ENCODE results near the gene WFIKKN2. TPM values are rescaled to one million over a fixed set of nuclear protein-coding genes. Genes with fewer than 3 reads are reported as not detected.

Gene WFIKKN2
- total RNA-seq, 1 experiment from 2014 or later, result not detected

- ChIA-PET POLR2A (ENCODE audit: low non-redundant PET) (no interaction called here), CTCF (no interaction called here)
- no TSS peak for BruUV-seq (replicated peaks)
- intact Hi-C loops (cut with micrococcal nuclease; ENCODE audit: unreplicated experiment), result no loop called here
- H3K4me1 ChIP-seq (ENCODE audit: insufficient read depth, low read length, poor library complexity, severe bottlenecking), result no peaks in the 10 kb centered on the region
- no peaks in the 10 kb centered on the region for H3K27me3 ChIP-seq (replicated peaks; ENCODE audit: insufficient read depth, low read depth, low read length, poor library complexity)
- no peak overlapping the region for H3K4me3 ChIP-seq (ENCODE audit: low read depth, low read length, poor library complexity, severe bottlenecking)
- TF ChIP-seq EZH2 (IDR thresholded peaks at IDR 0.05; ENCODE audit: borderline replicate concordance, low read depth, low read length, poor library complexity, severe bottlenecking), result no peak
- TF ChIP-seq CTCF (conservative IDR thresholded peaks at IDR 0.05; ENCODE audit: low read depth, low read length), result no peak
- H3K27ac ChIP-seq (ENCODE audit: low read depth, low read length, poor library complexity, severe bottlenecking), result no peak overlapping the region
- no peaks in the 10 kb centered on the region for H3K36me3 ChIP-seq (ENCODE audit: insufficient read depth, low read length, poor library complexity, severe bottlenecking)
- DNase-seq (ENCODE audit: low spot score), result no peak
- H3K9me3 ChIP-seq (ENCODE audit: low read depth, low read length, poor library complexity, severe bottlenecking), result no peaks in the 10 kb centered on the region
Observed at GRCh38 chr17:50832864-50833381, 2.5 kb upstream of the WFIKKN2 start.

GRCh38 chr17:50833510-50834428 is 1.6 kb upstream of the WFIKKN2 start:
- intact Hi-C loops (cut with micrococcal nuclease; ENCODE audit: unreplicated experiment), result no loop called here
- no peaks in the 10 kb centered on the region for H3K27me3 ChIP-seq (replicated peaks; ENCODE audit: insufficient read depth, low read depth, low read length, poor library complexity)
- H3K36me3 ChIP-seq (ENCODE audit: insufficient read depth, low read length, poor library complexity, severe bottlenecking), result no peaks in the 10 kb centered on the region
- no peak for TF ChIP-seq CTCF (conservative IDR thresholded peaks at IDR 0.05; ENCODE audit: low read depth, low read length)
- no peak for TF ChIP-seq EZH2 (IDR thresholded peaks at IDR 0.05; ENCODE audit: borderline replicate concordance, low read depth, low read length, poor library complexity, severe bottlenecking)
- ChIA-PET POLR2A (ENCODE audit: low non-redundant PET) (no interaction called here), CTCF (no interaction called here)
- no TSS peak for BruUV-seq (replicated peaks)
- no peaks in the 10 kb centered on the region for H3K4me1 ChIP-seq (ENCODE audit: insufficient read depth, low read length, poor library complexity, severe bottlenecking)
- DNase-seq (ENCODE audit: low spot score), result no peak
- no peak overlapping the region for H3K4me3 ChIP-seq (ENCODE audit: low read depth, low read length, poor library complexity, severe bottlenecking)
- H3K27ac ChIP-seq (ENCODE audit: low read depth, low read length, poor library complexity, severe bottlenecking), result no peak overlapping the region
- H3K9me3 ChIP-seq (ENCODE audit: low read depth, low read length, poor library complexity, severe bottlenecking), result no peaks in the 10 kb centered on the region

GRCh38 chr17:50834429-50835300 is 721 bp upstream of the WFIKKN2 start:
- no peaks in the 10 kb centered on the region for H3K4me1 ChIP-seq (ENCODE audit: insufficient read depth, low read length, poor library complexity, severe bottlenecking)

More at GRCh38 chr17:50834429-50835300, 721 bp upstream of the WFIKKN2 start:
- ChIA-PET POLR2A (ENCODE audit: low non-redundant PET) (interaction anchor here (0.6 kb wide), 2 partner anchors 32 to 1081 kb away, joined by 5 to 13 read pairs; partner anchors contain the start of gene TOB1), CTCF (interaction anchor here (0.6 kb wide), 1 partner anchor 287 kb away, joined by 3 read pairs; no protein-coding TSS in a partner anchor)
- no peaks in the 10 kb centered on the region for H3K36me3 ChIP-seq (ENCODE audit: insufficient read depth, low read length, poor library complexity, severe bottlenecking)
- no peak overlapping the region for H3K4me3 ChIP-seq (ENCODE audit: low read depth, low read length, poor library complexity, severe bottlenecking)
- H3K27ac ChIP-seq (ENCODE audit: low read depth, low read length, poor library complexity, severe bottlenecking), result no peak overlapping the region
- H3K27me3 ChIP-seq (replicated peaks; ENCODE audit: insufficient read depth, low read depth, low read length, poor library complexity), result no peaks in the 10 kb centered on the region
- H3K9me3 ChIP-seq (ENCODE audit: low read depth, low read length, poor library complexity, severe bottlenecking), result no peaks in the 10 kb centered on the region
- no peak for TF ChIP-seq EZH2 (IDR thresholded peaks at IDR 0.05; ENCODE audit: borderline replicate concordance, low read depth, low read length, poor library complexity, severe bottlenecking)
- TF ChIP-seq CTCF (conservative IDR thresholded peaks at IDR 0.05; ENCODE audit: low read depth, low read length), result no peak
- no peak for DNase-seq (ENCODE audit: low spot score)
- no TSS peak for BruUV-seq (replicated peaks)
- intact Hi-C loops (cut with micrococcal nuclease; ENCODE audit: unreplicated experiment), result no loop called here
